H1 (cell line): ENCODE data around the gene SUSD6.

Experiments
- JUND ChIP-seq: IDR thresholded peaks from 2 replicates; pipeline ENCODE4 v1.6.1; 2011; ENCODE audit warnings: mild to moderate bottlenecking, improper control_type of control experiment, low read length
- SIX5 ChIP-seq: IDR thresholded peaks from 2 replicates; pipeline ENCODE4 v1.6.1; 2011; ENCODE audit warnings: mild to moderate bottlenecking, low read depth, low read length
- SP1 ChIP-seq: IDR thresholded peaks from 2 replicates; pipeline ENCODE4 v1.6.1; 2011; ENCODE audit warnings: low read depth, low read length
- TAF1 ChIP-seq: IDR thresholded peaks from 2 replicates; pipeline ENCODE4 v1.6.1; 2011; ENCODE audit warnings: mild to moderate bottlenecking, low read depth, low read length

DNA sequence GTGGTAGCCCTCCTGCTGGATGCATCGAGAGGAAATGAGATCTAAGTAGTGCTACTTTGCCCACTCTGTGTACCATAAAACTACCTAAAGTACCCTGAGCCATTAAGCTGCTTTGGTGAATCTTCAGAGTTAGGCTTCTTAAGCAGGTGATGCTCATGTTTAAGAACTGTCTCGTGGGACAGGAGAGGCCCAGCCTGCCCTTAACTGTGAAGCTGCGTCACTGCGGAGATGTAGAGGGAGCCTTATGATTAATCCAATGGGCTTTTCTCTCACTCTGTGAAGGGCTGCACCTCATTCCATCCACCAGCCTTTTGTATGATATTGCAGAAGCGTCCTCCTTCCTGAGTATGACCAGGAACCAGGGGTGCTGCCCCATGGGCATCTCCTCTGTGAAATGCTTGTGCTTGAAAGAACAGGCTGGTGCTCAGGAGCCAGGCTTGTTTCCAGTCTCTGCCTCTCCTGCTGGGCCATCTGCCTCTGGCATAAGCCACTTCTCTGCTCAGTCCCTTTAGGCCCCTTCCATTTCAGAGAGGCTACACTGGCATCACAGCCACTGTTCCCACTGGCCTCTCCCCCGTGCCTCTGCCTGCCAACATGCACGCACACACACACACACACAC lies 30.0 kb upstream of the SUSD6 start:
- no peak for TF ChIP-seq SIX5
- no peak for TF ChIP-seq TAF1
- no peak for TF ChIP-seq SP1
- TF ChIP-seq JUND, result no peak
